Skeletal muscle satellite cell (primary cell): ENCODE results near the gene ATP11A.
"Not testable (repeated sequence)": the region's sequence is repeated elsewhere in the genome, so short reads cannot be mapped to it uniquely, and the experiment has no call there.

ENCODE experiments used
- H3K27me3 ChIP-seq: 2 replicates; pipeline ENCODE4 v1.7.0; 2013; ENCODE audit warnings: low read length; ENCODE audit not compliant: control insufficient read depth, insufficient read depth
- H3K36me3 ChIP-seq: 2 replicates; pipeline ENCODE4 v1.7.0; 2013; ENCODE audit warnings: mild to moderate bottlenecking, control low read depth, low read length; ENCODE audit not compliant: insufficient read depth
- H3K4me1 ChIP-seq: 2 replicates; pipeline ENCODE4 v1.7.0; 2013; ENCODE audit warnings: low read length; ENCODE audit not compliant: control insufficient read depth, insufficient read depth
- H3K4me2 ChIP-seq: 2 replicates; pipeline ENCODE4 v1.7.0; 2013; ENCODE audit warnings: mild to moderate bottlenecking, low read length
- H3K4me3 ChIP-seq: 2 replicates; pipeline ENCODE4 v1.7.0; 2013; ENCODE audit warnings: low read length
- H3K9ac ChIP-seq: 2 replicates; pipeline ENCODE4 v1.7.0; 2013; ENCODE audit warnings: mild to moderate bottlenecking, low read depth, low read length, moderate library complexity
- H3K9me3 ChIP-seq: replicated peaks from 2 replicates; pipeline ENCODE4 v1.7.0; 2013; ENCODE audit warnings: mild to moderate bottlenecking, control low read depth, low read length

ATP11A gene

GRCh38 chr13:112791663-112792440 is 102.0 kb downstream of the ATP11A start:
- H3K36me3 ChIP-seq = no peaks in the 10 kb centered on the region
- H3K4me3 ChIP-seq = no peak overlapping the region
- no peaks in the 10 kb centered on the region for H3K4me1 ChIP-seq
- H3K9me3 ChIP-seq = no peaks in the 10 kb centered on the region
- no peak overlapping the region for H3K4me2 ChIP-seq
- H3K27me3 ChIP-seq = no peaks in the 10 kb centered on the region
- H3K9ac ChIP-seq = no peak overlapping the region

DNA sequence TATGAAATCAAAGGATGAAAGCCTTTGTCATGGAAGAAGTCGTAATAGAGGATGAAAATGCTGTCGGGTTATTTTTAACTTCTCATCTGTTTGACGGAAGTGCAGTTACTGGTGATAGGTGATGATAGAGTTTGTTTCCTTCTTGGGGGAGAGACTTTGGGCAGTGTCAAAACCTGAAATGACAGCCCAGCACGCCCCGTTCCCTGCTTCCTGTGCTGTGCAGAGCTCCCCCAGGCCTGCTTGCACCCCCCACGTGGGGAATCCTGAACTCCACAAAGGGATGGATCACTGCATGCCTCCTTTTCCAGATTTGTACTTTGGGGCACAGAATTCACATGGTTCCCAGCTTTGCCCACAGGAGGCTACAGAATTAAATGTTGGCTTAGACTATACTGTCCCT is 102.7 kb downstream of the ATP11A start:
- H3K4me2 ChIP-seq = no peak overlapping the region
- no peaks in the 10 kb centered on the region for H3K9me3 ChIP-seq
- no peaks in the 10 kb centered on the region for H3K36me3 ChIP-seq
- H3K9ac ChIP-seq = no peak overlapping the region
- no peaks in the 10 kb centered on the region for H3K4me1 ChIP-seq
- H3K27me3 ChIP-seq = no peaks in the 10 kb centered on the region
- H3K4me3 ChIP-seq = no peak overlapping the region

- Histone ChIP-seq H3K4me1 (no peaks in the 10 kb centered on the region), H3K27me3 (no peaks in the 10 kb centered on the region), H3K36me3 (no peaks in the 10 kb centered on the region), H3K4me2 (no peak overlapping the region), H3K9me3 (no peaks in the 10 kb centered on the region), H3K4me3 (no peak overlapping the region), H3K9ac (no peak overlapping the region)
Measured at GRCh38 chr13:112793545-112794445, 104.0 kb downstream of the ATP11A start.

- Histone ChIP-seq H3K9ac (no peak overlapping the region), H3K36me3 (no peaks in the 10 kb centered on the region), H3K4me2 (no peak overlapping the region), H3K4me3 (no peak overlapping the region), H3K4me1 (no peaks in the 10 kb centered on the region), H3K9me3 (no peaks in the 10 kb centered on the region), H3K27me3 (no peaks in the 10 kb centered on the region)
Measured at GRCh38 chr13:112795277-112795676, 105.4 kb downstream of the ATP11A start.

- Histone ChIP-seq H3K4me2 (no peak overlapping the region), H3K4me3 (no peak overlapping the region), H3K4me1 (no peaks in the 10 kb centered on the region), H3K36me3 (no peaks in the 10 kb centered on the region), H3K9me3 (no peaks in the 10 kb centered on the region), H3K27me3 (no peaks in the 10 kb centered on the region), H3K9ac (no peak overlapping the region)
Measured at GRCh38 chr13:112796190-112796915, 106.5 kb downstream of the ATP11A start.

DNA sequence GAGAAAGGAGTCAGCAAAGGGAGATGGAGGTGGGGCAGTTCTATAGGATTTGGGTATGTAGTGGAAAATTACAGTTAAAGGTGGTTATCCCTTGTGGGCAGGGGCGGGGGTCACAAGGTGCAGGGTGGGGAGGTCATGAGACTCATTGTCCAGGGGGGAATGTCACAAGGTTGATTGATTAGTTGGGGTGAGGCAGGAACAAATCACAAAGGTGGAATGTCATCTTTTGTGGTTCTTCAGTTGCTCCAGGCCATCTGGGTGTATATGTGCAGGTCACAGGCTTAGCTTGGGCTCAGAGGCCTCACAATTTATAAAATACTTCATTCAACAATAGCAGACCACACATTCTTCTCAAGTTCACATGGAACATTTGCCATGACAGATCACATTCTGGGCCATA is 109.6 kb downstream of the ATP11A start:
- Histone ChIP-seq H3K4me3 (no peak overlapping the region), H3K4me2 (no peak overlapping the region), H3K36me3 (no peaks in the 10 kb centered on the region), H3K9ac (no peak overlapping the region), H3K27me3 (no peaks in the 10 kb centered on the region), H3K4me1 (no peaks in the 10 kb centered on the region), H3K9me3 (no peaks in the 10 kb centered on the region)

DNA sequence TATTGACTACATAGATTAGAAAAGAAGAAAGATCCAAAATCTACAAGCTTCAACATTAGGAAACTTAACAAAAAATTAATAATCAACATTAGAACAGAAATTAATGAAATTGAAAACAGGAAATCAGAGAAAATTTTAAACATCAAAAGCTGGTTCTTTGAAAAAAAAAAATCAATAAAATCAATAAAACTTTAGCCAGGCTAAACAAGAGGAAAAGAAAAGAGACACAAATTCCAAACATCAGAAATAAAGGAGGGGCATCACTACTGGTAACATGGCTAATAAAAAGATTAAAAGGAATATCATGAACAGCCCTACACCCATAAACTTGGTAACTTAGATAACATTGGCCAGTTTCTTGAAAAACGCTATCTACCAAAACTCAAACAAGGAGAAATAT is 110.2 kb downstream of the ATP11A start:
- H3K27me3 ChIP-seq = no peaks in the 10 kb centered on the region
- no peak overlapping the region for H3K4me3 ChIP-seq
- no peak overlapping the region for H3K4me2 ChIP-seq
- H3K9me3 ChIP-seq = no peaks in the 10 kb centered on the region
- no peaks in the 10 kb centered on the region for H3K4me1 ChIP-seq
- no peaks in the 10 kb centered on the region for H3K36me3 ChIP-seq
- no peak overlapping the region for H3K9ac ChIP-seq

- H3K36me3 ChIP-seq, H3K4me2 ChIP-seq, H3K27me3 ChIP-seq, H3K9me3 ChIP-seq, H3K4me3 ChIP-seq, H3K9ac ChIP-seq, H3K4me1 ChIP-seq: not testable (repeated sequence)
Measured at GRCh38 chr13:112800807-112801206, 111.0 kb downstream of the ATP11A start.

GRCh38 chr13:112802802-112803195 is 113.0 kb downstream of the ATP11A start:
- Histone ChIP-seq H3K9ac (no peak overlapping the region), H3K27me3 (no peaks in the 10 kb centered on the region), H3K4me1 (no peaks in the 10 kb centered on the region), H3K9me3 (no peaks in the 10 kb centered on the region), H3K36me3 (no peaks in the 10 kb centered on the region), H3K4me2 (no peak overlapping the region), H3K4me3 (no peak overlapping the region)

DNA sequence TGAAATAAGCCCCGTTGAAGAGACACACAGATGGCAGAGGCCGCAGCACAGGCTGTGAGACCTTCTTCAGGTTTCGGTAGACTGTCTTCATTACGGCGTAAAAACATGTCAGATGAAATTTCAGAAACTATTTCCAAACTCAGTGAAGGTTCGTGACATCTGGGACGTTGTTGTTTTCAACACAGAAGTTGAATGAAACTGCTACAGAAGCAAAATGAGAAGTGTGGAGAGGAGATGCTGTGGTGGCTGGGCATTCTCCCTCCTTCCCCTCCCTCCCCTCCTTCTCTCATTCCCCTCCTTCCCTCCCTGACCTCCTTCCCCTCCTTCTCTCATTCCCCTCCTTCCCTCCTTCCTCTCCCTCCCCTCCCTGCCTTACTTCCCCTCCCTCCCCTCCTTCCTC is 113.6 kb downstream of the ATP11A start:
- no peak overlapping the region for H3K4me2 ChIP-seq
- H3K9ac ChIP-seq = no peak overlapping the region
- no peaks in the 10 kb centered on the region for H3K27me3 ChIP-seq
- no peak overlapping the region for H3K4me3 ChIP-seq
- H3K36me3 ChIP-seq = no peaks in the 10 kb centered on the region
- H3K9me3 ChIP-seq = no peaks in the 10 kb centered on the region
- H3K4me1 ChIP-seq = no peaks in the 10 kb centered on the region

DNA sequence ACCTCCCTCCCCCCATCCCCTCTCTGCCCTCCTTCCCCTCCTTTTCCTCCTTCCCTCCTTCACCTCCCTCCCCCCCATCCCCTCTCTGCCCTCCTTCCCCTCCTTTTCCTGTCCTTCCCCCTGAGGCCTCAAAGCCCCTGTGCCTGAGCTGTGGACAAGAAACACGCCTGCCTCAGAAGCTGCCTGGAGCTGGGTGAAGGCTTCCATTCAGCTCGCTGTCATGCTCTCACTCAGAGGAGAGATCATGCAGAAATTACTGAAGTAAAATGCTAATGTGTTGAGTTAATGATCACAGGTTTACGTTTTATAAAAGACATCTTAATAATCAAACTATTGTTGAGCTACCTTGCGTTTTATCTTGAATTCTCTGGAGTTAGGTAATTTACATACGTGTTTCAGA is 114.5 kb downstream of the ATP11A start:
- no peaks in the 10 kb centered on the region for H3K9me3 ChIP-seq
- no peak overlapping the region for H3K4me2 ChIP-seq
- no peaks in the 10 kb centered on the region for H3K4me1 ChIP-seq
- H3K36me3 ChIP-seq = no peaks in the 10 kb centered on the region
- no peaks in the 10 kb centered on the region for H3K27me3 ChIP-seq
- no peak overlapping the region for H3K4me3 ChIP-seq
- no peak overlapping the region for H3K9ac ChIP-seq
